Left ventricle myocardium inferior (tissue), 1 donor: ENCODE measurements around the gene ZNF133. TPM values are rescaled to one million over a fixed set of nuclear protein-coding genes. Genes with fewer than 3 reads are reported as not detected.
"Not testable (repeated sequence)": the region's sequence is repeated elsewhere in the genome, so short reads cannot be mapped to it uniquely, and the experiment has no call there.

Experiments used
- DNase-seq: peaks from one replicate; pipeline ENCODE4 v3.0.0-alpha.2; 2020
- H3K27ac ChIP-seq: fragments of 200-600 bp; replicated peaks from 2 replicates; pipeline ENCODE4 v1.8.0; 2021
- H3K27me3 ChIP-seq: fragments of 200-600 bp; 2 replicates; pipeline ENCODE4 v1.8.0; 2021; ENCODE audit warnings: low read depth
- H3K36me3 ChIP-seq: fragments of 200-600 bp; 2 replicates; pipeline ENCODE4 v1.8.0; 2021
- H3K4me1 ChIP-seq: fragments of 200-600 bp; 2 replicates; pipeline ENCODE4 v1.8.0; 2021
- H3K4me3 ChIP-seq: fragments of 200-600 bp; 2 replicates; pipeline ENCODE4 v1.8.0; 2021; ENCODE audit warnings: mild to moderate bottlenecking, moderate library complexity
- H3K9me3 ChIP-seq: fragments of 200-600 bp; replicated peaks from 2 replicates; pipeline ENCODE4 v1.8.0; 2021
- intact Hi-C: fragments of 100-400 bp; cut with micrococcal nuclease; formaldehyde crosslinking; loops from one replicate; pipeline ENCODE4 v1.11.0; 2022
- long read RNA-seq: library from polyadenylated mRNA; unstranded; transcript quantifications from one replicate; pipeline ENCODE4 v2.0.0, GENCODE V29; 2021
- total RNA-seq: library from RNA; stranded (reverse); fragmentation: NEBNext Ultra II Directional; extraction: Animal tissue kit (Norgen Biotek cat#: 25700); gene quantifications from one replicate; pipeline ENCODE4 v1.2.1, GENCODE V29; 2021
- TF ChIP-seq, protein P1 (sequence below): fragments of 200-600 bp; IDR thresholded peaks from 2 replicates; pipeline ENCODE4 v1.8.0; 2021; ENCODE audit warnings: antibody characterized with exemption, mild to moderate bottlenecking, borderline replicate concordance
- donor health status: DM: no; HTN: yes; CAD: no; lungs with severe emphysema.

ZNF133 gene
- 7.4 TPM for total RNA-seq
- long read RNA-seq, partial matches to known transcripts, result 0 of 14 reads
- long read RNA-seq, other reads (novel, unspliced or antisense), result 12 of 14 reads

DNA sequence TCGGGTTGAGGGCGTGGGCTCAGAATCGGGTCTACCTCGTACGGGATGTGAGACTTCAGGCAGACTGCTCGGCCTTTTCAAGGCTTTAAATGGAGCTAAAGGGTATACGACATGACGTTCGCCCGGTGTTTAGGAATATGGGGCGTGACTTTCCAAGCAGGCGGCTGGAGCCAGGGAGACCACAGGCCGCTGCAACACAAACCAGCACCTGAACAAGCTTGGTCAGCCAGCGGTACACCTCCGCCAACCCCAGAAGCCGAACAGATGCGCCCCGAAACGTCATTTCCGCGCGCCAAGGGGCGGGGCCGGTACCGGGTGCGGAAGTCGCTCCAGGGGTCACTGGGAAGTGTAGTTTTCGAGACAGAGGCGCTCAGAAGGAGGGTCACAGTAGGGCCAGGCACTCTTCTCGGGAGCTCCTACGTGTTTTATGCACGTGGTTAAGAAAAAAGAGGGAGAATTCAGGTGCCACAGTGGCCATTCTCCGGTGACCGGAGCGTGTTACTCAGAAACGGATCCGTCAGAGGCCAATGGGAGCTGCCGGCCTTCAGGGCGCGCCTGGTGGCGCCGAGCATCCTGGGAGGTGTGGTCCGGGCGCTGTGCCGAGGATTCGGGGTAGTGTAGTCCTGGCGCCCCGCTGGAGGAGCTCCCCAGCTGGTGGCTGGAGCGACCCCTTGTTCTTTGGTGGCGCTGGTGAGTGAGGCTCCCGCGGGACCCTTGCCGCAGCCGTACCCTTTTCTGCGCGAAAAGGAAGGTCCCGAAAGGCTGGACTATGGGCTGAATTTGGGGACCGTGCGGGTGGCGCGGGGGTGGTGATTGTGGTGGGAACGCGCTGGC is at the start of gene ZNF133:
Gene ZNF133 (plus strand): TSS at position 613 of the 834 bp plus-strand sequence. CDS start 17,160 bp downstream, outside the sequence.
- Histone ChIP-seq H3K4me1 (peaks cover 28% of the 10 kb centered on the region), H3K27ac (peak within 1 kb of the TSS; percentile 97), H3K4me3 (peak within 1 kb of the TSS; percentile 80), H3K36me3 (peaks cover 14% of the 10 kb centered on the region), H3K27me3 (peaks cover 21% of the 10 kb centered on the region), H3K9me3 (peaks cover 22% of the 10 kb centered on the region)
- intact Hi-C loops, result no loop called here
- TF ChIP-seq, protein P1, sequence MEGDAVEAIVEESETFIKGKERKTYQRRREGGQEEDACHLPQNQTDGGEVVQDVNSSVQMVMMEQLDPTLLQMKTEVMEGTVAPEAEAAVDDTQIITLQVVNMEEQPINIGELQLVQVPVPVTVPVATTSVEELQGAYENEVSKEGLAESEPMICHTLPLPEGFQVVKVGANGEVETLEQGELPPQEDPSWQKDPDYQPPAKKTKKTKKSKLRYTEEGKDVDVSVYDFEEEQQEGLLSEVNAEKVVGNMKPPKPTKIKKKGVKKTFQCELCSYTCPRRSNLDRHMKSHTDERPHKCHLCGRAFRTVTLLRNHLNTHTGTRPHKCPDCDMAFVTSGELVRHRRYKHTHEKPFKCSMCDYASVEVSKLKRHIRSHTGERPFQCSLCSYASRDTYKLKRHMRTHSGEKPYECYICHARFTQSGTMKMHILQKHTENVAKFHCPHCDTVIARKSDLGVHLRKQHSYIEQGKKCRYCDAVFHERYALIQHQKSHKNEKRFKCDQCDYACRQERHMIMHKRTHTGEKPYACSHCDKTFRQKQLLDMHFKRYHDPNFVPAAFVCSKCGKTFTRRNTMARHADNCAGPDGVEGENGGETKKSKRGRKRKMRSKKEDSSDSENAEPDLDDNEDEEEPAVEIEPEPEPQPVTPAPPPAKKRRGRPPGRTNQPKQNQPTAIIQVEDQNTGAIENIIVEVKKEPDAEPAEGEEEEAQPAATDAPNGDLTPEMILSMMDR, result no peak
- peak; percentile 98 for DNase-seq

DNA sequence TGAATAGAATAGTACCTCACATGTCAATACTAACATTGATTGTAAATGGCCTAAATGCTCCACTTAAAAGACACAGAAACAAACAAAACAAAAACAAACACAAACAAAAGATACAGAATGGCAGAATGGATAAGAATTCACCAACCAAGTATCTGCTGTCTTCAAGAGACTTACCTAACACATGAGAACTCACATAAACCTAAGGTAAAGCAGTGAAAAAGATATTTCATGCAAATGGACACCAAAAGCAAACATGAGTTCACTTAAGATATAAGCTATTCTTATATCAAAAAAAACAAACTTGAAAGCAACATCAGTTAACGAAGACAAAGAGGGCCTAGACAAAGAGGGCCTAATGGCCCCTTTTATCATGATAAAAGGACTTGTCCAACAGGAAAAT is 47.3 kb upstream of the ZNF133 start:
- H3K27ac ChIP-seq, result no peak overlapping the region
- peaks cover 38% of the 10 kb centered on the region for H3K27me3 ChIP-seq
- intact Hi-C loops, result no loop called here
- no peaks in the 10 kb centered on the region for H3K36me3 ChIP-seq
- no peak overlapping the region for H3K4me3 ChIP-seq
- TF ChIP-seq, protein P1, result no peak
- no peaks in the 10 kb centered on the region for H3K4me1 ChIP-seq
- no peak for DNase-seq
- H3K9me3 ChIP-seq, result peaks cover 9% of the 10 kb centered on the region

DNA sequence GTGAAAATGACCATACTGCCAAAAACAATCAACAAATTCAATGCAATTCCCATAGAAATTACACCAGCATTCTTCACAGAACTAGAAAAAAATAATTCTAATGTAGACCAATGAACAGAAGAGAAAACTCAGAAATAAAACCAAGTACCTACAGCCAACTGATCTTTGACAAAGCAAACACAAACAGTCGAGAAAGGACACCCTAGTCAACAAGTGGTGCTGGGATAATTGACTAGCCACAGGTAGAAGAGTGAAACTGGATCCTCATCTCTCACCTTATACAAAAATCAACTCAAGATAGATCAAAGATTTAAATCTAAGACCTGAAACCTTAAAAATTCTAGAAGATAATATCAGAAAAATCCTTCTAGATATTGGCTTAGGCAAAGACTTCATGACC is 44.5 kb upstream of the ZNF133 start:
- Histone ChIP-seq H3K9me3 (peaks cover 9% of the 10 kb centered on the region), H3K27ac (no peak overlapping the region), H3K36me3 (no peaks in the 10 kb centered on the region), H3K27me3 (peaks cover 23% of the 10 kb centered on the region), H3K4me1 (no peaks in the 10 kb centered on the region), H3K4me3 (no peak overlapping the region)
- TF ChIP-seq, protein P1, result no peak
- DNase-seq, result no peak
- intact Hi-C loops, result no loop called here

DNA sequence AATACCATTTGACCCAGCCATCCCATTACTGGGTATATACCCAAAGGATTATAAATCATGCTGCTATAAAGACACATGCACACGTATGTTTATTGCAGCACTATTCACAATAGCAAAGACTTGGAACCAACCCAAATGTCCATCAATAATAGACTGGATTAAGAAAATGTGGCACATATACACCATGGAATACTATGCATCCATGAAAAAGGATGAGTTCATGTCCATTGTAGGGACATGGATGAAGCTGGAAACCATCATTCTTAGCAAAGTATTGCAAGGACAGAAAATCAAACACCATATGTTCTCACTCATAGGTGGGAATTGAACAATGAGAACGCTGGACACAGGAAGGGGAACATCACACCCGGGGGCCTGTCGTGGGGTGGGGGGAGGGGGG is 39.8 kb upstream of the ZNF133 start:
- H3K27ac ChIP-seq, H3K9me3 ChIP-seq, DNase-seq, H3K4me1 ChIP-seq, intact Hi-C loops, H3K4me3 ChIP-seq, H3K36me3 ChIP-seq: not testable (repeated sequence)
- H3K27me3 ChIP-seq, result peaks cover 17% of the 10 kb centered on the region

DNA sequence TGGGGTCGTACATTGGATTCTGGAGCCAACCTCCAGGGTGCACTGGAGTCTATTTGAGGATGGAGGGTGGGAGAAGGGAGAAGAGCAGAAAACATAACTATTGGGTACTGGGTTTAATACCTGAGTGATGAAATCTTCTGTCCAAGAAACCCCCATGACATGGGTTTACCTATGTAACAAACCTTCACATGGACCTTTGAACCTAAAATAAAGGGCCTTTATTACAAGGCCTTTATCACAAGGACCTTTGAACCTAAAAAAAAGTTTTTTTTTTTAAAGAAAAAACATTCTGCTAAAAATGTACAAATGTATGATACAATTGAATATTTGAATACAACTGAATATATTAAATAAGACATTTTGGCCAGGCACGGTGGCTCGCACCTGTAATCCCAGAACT is 38.1 kb upstream of the ZNF133 start:
- no peaks in the 10 kb centered on the region for H3K9me3 ChIP-seq
- intact Hi-C loops, result no loop called here
- no peaks in the 10 kb centered on the region for H3K36me3 ChIP-seq
- no peaks in the 10 kb centered on the region for H3K4me1 ChIP-seq
- H3K4me3 ChIP-seq, result no peak overlapping the region
- TF ChIP-seq, protein P1, result no peak
- DNase-seq, result no peak
- H3K27ac ChIP-seq, result no peak overlapping the region
- peaks cover 21% of the 10 kb centered on the region for H3K27me3 ChIP-seq
